Upper lobe of right lung (tissue), 1 donor: ENCODE measurements around the gene NTM. TPM values are rescaled to one million over a fixed set of nuclear protein-coding genes. Genes with fewer than 3 reads are reported as not detected.

Experiments
- ATAC-seq: fragments of 200-7000 bp; cut with Tn5 transposase; one replicate; pipeline ENCODE4 v1.9.1; 2020; ENCODE audit warnings: mild to moderate bottlenecking, moderate library complexity
- DNase-seq: peaks from one replicate; pipeline ENCODE4 v3.0.0-alpha.2; 2020
- H3K27ac ChIP-seq: fragments of 200-600 bp; one replicate; pipeline ENCODE4 v1.8.0; 2022
- H3K27me3 ChIP-seq: fragments of 200-600 bp; one replicate; pipeline ENCODE4 v1.8.0; 2022; ENCODE audit warnings: mild to moderate bottlenecking
- H3K36me3 ChIP-seq: fragments of 200-600 bp; one replicate; pipeline ENCODE4 v1.8.0; 2022
- H3K4me1 ChIP-seq: fragments of 200-600 bp; one replicate; pipeline ENCODE4 v1.8.0; 2022
- H3K4me3 ChIP-seq: fragments of 200-600 bp; one replicate; pipeline ENCODE4 v1.8.0; 2022; ENCODE audit warnings: mild to moderate bottlenecking
- H3K9me3 ChIP-seq: fragments of 200-600 bp; one replicate; pipeline ENCODE4 v1.8.0; 2022
- CTCF ChIP-seq: fragments of 200-600 bp; IDR thresholded peaks from one replicate; pipeline ENCODE4 v1.8.0; 2022; ENCODE audit warnings: antibody characterized with exemption
- intact Hi-C: fragments of 100-400 bp; cut with DNase I; formaldehyde crosslinking; loops from one replicate; pipeline ENCODE4 v1.11.0; 2022
- total RNA-seq: library from RNA; stranded (reverse); fragmentation: NEBNext Ultra II Directional; extraction: Animal tissue kit (Norgen Biotek cat#: 25700); gene quantifications from one replicate; pipeline ENCODE4 v1.2.1, GENCODE V29; 2021
- donor health status: DM: no; HTN: yes; CAD: no; lungs with severe emphysema.

The NTM gene
- total RNA-seq, 1 donor from 2014 or later: 3.7 TPM

DNA sequence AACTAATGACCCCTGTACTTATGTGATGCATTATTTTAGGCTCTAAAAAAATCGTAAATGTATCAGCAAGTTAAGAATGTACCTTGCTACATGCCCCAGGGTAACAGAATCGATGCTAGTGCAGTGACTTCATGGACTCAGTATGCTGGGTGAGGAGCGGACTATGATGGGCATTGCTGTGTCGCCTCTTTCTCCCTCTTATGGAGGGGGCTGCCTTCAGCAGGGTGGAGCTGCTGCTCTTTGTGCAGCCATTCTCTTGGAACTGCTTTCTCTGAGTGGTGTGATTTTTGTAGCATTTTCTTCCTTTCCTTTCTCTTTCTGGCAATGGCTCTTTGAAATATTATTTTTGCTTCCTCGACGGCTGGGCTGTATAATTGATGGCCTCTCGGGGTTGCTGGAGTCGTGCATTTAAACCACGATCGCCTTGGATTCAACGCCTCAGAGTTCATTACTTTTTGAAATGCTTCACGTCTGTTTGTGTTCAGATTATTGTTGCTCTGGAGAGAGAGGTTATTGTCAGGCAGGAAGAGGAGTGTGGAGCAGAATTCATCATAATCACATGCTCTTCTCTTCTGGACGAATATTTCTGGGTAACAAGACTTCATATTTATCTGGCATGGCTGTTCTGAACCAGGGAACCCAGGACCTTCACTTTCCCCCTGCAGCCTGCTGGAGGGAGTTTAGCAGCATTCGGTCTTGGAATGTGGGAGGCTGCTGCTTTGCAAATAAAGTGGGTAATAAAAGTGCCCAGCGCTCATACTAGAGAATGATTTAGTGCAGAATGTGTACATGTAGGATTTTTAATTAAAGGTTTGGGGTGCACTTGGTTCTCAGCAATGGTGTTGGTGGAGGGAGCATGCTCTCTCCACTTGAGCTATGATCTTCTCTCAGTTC lies 804.2 kb downstream of the NTM start:
- Histone ChIP-seq H3K9me3 (no peaks in the 10 kb centered on the region), H3K27me3 (no peaks in the 10 kb centered on the region), H3K36me3 (no peaks in the 10 kb centered on the region), H3K27ac (no peak overlapping the region), H3K4me3 (no peak overlapping the region), H3K4me1 (no peaks in the 10 kb centered on the region)
- TF ChIP-seq CTCF: no peak
- intact Hi-C loops: no loop called here
- ATAC-seq (no peak), DNase-seq (no peak)

DNA sequence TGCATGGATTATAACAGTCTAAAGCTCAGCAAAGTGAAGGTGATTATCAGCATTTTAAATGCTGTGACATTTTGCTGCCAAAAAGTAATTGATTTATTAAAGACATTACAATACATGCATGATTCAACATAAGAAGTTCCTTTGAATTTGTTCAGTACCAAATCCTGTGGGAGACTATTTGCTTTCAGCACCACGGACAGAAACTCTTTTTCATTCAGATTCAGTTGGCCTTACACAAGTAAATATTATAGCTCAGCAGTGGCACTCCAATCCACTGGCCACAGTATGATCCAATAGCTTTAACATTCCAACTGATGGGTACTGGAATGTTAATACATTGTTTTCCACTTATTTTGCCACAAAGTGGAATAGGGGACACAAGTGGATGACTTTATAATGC lies 806.7 kb downstream of the NTM start:
- DNase-seq (no peak), ATAC-seq (no peak)
- Histone ChIP-seq H3K9me3 (no peaks in the 10 kb centered on the region), H3K36me3 (no peaks in the 10 kb centered on the region), H3K27me3 (no peaks in the 10 kb centered on the region), H3K27ac (no peak overlapping the region), H3K4me1 (no peaks in the 10 kb centered on the region), H3K4me3 (no peak overlapping the region)
- TF ChIP-seq CTCF: no peak
- intact Hi-C loops: no loop called here

- Histone ChIP-seq H3K27ac (no peak overlapping the region), H3K9me3 (no peaks in the 10 kb centered on the region), H3K27me3 (no peaks in the 10 kb centered on the region), H3K36me3 (no peaks in the 10 kb centered on the region), H3K4me1 (no peaks in the 10 kb centered on the region), H3K4me3 (no peak overlapping the region)
- intact Hi-C loops: no loop called here
- no peak for TF ChIP-seq CTCF
- ATAC-seq: no peak
- DNase-seq: no peak
Measured at GRCh38 chr11:132184079-132184478, 813.7 kb downstream of the NTM start.

- H3K27me3 ChIP-seq: no peaks in the 10 kb centered on the region
- intact Hi-C loops: no loop called here
- H3K9me3 ChIP-seq: no peaks in the 10 kb centered on the region
- H3K4me1 ChIP-seq: no peaks in the 10 kb centered on the region
- no peak for TF ChIP-seq CTCF
- H3K36me3 ChIP-seq: no peaks in the 10 kb centered on the region
- H3K27ac ChIP-seq: no peak overlapping the region
- no peak for DNase-seq
- ATAC-seq: no peak
- no peak overlapping the region for H3K4me3 ChIP-seq
Measured at GRCh38 chr11:132185726-132186592, 815.5 kb downstream of the NTM start.

- Histone ChIP-seq H3K27me3 (no peaks in the 10 kb centered on the region), H3K27ac (no peak overlapping the region), H3K36me3 (no peaks in the 10 kb centered on the region), H3K4me3 (no peak overlapping the region), H3K4me1 (no peaks in the 10 kb centered on the region), H3K9me3 (no peaks in the 10 kb centered on the region)
- intact Hi-C loops: no loop called here
- ATAC-seq (no peak), DNase-seq (no peak)
- TF ChIP-seq CTCF: no peak
Measured at GRCh38 chr11:132186699-132187098, 816.3 kb downstream of the NTM start.
